Inflammatory macrophage treated with lipopolysaccharide for 1 hour (primary cell): ENCODE results near the gene MGAT4C.
"Not testable (repeated sequence)": the region's sequence is repeated elsewhere in the genome, so short reads cannot be mapped to it uniquely, and the experiment has no call there.

Source experiments
- DNase-seq, 2 donors: peaks; one replicate each; pipeline ENCODE4 v3.0.0-alpha.2; 2020 to 2022

MGAT4C gene

DNA sequence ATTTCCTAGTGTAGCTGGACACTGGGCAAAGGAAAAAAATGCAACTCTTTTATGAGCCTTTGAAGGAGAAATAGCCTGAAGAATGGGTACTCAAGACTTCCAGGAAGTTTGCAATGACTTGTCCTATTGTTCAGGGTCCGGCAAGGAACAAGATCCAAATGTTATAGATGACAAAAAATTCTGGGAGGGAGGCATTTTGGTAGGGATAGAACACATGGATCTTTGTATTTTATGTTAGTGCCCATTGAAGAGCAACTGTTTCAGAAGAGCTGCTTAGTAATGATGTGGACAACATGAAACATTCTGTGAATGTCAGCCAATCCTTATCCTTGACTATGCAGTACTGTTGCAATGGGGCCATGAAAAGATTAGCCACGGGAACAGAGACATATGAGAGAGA, 138.0 kb downstream of the MGAT4C start:
- DNase-seq, result no peak

DNA sequence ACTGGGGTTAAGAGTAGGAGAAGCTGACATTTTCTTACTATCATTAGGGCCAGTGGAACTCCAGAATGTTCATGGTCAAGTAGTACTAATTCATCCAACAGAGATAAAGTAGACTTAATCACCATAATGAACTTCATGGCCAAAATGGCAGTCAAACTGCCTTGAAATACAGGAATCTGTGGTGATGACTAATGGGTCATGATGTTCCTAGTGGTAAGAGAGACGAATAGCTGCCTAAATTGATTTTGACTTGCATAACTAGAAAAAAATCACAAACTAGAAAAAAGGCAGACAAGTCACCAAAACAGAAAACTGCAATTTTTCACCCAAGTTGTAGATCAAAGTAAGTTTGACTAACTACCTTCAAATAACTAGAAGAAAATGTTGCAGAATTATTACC, 138.5 kb downstream of the MGAT4C start:
- DNase-seq, result no peak

DNA sequence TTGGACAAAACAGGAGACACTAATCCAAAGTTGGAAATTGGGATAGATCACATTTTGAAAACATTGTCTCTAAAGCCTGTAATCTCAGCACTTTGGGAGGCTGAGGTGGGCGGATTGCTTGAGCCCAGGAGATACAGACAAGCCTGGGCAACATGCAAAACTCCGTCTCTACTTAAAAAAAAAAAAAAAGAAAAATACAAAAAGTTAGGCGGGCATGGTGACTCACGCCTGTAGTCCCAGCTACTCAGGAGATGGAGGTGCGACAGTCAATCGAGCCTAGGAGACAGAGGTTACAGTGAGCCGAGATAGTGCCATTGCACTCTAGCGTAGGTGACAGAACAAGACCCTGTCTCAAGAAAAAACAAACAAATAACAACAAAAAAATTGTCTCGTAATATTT, 152.1 kb downstream of the MGAT4C start:
- DNase-seq, result no peak

DNA sequence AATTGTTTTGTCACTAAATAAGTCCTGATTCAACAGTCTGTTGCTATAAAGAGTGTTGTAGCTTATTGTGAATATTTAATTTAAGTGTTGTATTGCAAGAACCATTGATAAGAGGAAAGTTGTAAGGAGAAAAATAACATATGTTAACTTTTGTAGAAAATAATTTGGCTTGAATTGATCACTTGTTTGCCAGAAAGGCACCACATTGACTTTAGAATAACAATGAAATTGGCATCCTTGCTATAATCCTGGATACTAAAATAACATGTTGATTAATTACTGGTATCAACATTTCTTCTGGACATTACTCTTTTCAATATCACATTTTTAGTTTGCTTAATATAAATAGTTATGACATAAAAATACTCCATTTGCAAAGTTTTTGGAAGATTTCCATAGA, 159.0 kb downstream of the MGAT4C start:
- no peak for DNase-seq

DNA sequence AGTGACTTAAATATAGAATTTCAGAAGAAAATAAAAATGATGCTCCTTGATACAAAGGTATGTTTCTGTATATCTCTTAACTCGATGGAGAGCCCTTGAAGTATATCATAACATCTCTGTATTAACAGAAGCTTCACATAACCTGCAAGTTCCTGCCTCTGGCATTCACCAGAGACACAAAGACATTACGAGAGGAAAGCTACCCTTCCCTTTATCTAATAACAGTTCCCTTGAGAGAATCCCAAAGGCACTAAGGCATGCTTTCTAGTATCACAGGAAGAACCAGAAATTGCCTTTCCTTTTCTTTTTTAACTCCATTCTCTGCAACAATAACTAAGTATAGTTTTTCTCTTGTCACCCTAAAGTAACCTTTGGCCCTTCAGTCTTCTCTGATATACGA, 164.5 kb downstream of the MGAT4C start:
- DNase-seq, result no peak

DNA sequence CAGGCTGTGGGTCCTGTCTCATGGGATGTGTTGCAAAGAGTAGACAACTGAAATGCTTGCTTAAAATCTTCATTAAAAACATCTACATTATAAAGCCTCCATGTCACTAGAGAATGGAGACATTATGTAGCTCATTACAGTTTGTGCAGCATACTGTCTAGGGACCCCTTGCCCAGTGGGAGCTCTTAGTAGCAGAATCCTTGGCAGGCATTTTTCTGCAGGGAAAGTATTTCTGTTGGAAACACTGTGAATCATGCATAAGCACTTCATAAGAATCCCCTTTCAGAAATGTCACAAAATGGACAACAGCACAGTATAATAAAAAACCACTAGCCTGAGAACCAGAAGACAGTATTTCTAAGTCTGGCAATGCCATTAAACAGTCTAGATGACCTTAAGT, 174.3 kb downstream of the MGAT4C start:
- DNase-seq, result no peak

DNA sequence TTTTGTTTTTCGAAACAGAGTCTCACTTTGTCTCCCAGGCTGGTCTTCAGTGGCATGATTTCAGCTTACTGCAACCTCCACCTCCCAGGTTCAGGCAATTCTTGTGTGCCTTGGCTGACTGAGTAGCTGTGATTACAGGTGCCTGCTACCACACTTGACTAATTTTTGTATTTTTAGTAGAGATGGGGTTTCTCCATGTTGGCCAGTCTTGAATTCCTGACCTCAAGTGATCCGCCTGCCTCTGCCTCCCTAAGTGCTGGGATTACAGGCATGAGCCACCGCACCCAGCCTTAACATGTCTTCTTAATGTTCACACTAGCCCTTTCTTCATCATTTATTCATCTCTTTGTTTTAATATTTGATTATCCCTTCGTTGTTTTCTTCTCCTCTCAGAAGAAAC, 197.1 kb downstream of the MGAT4C start:
- not testable (repeated sequence) for DNase-seq

DNA sequence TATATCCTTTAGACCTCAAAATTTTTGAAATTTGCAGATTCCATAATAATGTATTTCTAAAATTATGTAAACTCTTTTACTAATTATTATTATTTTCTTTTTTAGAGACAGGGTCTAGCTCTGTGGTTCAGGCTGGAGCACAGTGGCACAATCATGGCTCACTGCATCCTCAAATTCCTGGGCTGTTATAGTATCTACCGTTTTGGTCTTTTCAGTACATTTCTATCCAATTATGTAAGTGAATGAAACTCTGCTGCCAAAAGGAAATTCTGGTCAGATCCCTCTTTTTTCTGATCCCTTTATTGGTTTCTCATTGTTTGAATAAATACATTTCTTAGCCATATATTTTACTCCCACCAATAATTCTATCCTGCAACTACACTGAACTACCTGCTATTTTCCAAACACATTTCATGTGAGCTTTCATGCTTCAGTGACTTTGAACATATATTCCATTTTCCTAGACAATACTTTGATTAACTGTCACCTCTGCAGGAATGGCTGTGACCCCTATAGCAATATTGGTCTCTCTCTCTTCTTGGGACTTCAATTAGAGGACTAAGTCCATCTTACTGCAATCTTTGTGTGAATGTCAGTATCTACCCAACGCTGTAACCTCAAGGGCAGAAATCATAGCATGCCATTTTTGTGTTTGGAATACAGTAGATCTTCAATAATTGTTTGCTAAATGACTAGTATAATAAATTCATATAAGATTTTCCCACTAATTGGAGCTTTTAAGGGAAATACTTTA, 198.9 kb downstream of the MGAT4C start:
- DNase-seq, result no peak

DNA sequence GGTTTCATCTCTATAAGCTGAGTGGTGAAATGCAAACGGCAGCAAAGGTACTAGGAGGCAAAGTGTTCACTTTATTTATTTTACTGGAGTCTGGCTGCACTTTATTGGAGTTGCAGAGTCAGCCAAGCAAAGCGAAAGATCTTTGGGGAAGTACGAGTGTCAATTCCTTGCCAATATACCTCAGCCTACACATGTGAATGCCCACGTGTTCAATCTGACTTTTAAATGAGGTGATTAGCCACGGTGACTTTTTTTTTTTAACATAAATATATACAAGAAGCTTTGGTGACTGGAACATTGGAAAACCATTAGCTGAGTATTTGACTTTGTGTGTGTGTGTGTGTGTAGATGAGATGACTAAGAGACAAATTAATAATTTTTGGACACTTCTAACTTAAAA, 203.3 kb downstream of the MGAT4C start:
- no peak for DNase-seq

DNA sequence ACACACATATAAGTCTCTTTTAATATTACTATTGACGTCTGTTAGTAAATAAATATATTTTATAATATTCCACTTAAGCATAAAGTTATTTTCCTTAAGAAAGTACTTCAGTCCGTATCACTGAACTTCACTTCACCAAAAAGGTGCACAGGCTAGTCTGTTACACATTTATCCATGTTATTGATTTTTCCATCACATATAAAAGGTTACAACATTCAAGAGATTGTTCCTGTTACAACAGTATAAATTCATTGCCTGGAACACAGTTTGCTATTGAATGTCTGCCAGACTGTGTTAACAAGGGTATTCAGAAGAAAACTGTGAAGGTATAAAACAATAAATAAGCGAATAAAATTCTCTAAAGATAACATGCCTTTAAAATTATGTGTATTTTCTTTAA, 206.2 kb downstream of the MGAT4C start:
- no peak for DNase-seq

DNA sequence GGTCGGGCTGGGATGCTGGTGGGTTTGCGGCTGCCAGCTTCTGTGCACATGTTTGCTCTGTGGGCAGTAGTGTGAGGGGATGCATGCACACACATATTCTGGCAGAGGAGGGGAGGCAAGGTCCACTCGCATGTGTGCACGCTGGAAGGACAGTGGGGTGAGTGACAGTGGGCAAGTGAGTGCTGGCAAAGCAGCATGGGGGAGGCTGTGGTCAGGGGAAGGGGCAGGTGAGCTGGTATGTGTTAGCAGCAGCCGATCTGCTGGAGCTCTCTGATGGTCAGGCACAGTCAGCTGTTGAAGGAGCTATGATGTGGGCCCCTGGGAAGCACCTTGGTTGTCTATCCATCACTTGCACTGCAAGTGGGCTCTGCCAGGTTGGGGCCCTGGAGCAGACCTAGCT, 211.8 kb downstream of the MGAT4C start:
- no peak for DNase-seq

DNA sequence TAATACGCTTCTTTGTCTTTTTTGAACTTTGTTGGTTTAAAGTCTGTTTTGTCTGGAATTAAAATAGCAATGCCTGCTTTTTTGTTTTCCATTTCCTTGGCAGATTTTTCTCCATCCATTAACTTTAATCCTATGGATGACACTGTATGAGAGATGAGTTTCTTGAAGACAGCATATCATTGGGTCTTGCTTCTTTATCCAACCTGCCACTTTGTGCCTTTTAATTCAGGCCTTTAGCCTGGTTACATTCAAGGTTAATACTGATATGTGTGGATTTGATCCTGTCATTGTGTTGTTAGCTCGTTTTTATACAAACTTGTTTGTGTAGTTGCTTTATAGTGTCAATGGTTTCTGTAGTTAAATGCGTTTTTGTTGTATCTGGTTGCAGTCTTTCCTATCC, 214.1 kb downstream of the MGAT4C start:
- no peak for DNase-seq

DNA sequence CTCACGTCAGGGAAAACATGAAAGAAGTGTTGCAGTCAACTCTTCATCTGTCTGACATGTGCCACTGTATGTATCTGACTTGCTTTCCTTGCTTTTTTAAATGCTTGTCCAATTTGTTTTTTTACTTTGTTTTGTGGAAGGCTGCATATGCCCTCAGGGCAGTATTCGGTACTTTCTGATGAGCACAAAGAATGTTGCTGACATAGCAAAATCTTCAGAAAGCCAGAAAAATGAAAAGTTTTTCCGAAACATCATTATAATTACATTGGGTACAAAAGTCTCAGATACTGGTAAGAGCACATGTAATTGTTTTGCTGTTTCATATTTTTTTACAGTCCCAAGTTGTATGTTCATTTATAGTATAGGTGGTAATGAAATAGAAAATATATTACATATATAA, 237.8 kb downstream of the MGAT4C start:
- no peak for DNase-seq

DNA sequence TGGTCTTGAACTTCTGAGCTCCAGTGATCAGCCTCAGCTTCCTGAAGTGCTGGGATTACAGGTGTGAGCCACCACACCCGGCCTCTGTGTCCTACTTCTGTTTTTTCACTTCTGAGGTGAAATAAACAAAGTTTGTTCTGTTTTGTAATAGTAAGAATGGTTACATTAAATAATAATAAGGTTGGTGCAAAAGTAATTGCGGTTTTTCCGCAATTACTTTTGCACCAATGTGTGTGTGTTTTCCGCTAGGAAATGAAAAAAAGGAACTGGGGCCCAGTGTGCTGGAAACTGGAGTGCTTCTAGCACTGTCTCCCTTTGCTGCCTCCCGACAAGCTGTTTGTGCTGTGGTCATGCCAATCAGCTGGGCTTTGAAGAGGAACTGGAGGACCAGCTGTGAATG, 241.2 kb downstream of the MGAT4C start:
- no peak for DNase-seq

DNA sequence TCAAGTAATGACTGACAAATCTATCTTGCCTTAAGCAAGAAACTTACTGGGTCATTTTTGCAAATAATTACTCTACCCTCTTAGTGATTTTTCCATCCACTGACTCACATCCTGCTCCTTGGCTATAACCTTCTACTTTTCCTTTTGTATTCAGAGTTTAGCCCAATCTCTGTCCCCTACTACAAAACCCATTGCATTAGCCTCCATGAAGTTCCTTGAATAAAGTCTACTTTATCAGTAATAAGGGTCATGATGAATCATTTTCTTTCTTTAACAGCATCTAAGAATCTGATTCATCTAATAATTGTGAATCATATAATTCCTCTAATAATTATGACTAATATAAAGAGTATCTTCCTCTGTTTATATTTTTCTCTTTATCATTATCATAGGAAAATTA, 249.5 kb downstream of the MGAT4C start:
- DNase-seq, result no peak

DNA sequence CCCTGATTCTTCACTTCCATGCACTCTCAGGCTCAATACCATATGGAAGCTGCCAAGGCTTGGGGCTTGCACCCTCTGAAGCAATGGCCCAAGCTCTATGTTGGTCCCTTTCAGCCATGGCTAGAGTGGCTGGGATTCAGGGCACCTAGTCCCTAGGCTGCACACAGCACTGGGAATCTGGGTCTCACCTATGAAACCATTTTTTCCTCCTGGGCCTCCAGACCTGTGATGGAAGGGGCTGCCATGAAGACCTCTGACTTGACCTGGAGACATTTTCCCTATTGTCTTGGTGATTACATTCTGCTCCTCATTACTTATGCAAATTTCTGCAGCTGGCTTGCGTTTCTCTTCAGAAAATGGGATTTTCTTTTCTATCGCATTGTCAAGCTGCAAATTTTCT, 258.1 kb downstream of the MGAT4C start:
- DNase-seq, result no peak

DNA sequence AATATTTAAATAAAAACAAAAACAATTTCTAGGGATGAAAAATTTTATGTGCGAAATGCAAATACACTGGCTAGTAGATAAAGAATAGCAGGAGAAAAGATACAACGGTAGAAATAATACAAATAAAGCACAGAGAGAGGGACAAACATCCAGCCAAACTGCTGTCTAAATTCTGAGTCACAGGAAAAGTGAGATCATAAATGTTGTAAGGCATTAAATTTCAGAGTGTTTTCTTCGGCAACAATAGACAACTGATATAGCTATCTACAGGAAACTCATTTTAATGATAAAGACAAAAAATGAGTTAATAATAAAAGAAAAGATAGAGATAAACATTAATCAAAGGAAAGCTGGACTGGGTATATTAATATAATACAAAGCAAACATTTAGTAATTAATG, 259.9 kb downstream of the MGAT4C start:
- DNase-seq, result no peak

DNA sequence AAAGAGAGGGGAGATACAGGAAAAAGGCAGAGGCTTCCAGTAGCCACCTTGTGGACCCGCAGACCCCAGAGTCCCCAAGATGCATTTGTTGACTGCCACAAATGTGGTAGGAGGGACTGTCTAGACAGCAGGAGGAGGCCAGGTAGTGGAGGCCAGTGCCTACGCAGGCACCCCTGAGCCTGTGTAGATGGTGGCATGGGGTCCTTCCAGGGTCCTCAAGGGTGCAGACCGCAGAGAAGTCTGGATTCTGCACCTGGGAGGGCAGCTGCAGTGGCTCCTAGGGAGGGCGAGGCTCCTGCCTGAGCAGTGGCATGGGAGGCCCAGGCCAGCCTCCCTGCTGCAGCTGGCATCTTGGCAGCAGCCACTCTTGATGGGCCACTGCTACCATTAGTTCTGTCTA, 262.4 kb downstream of the MGAT4C start:
- DNase-seq, result no peak

DNA sequence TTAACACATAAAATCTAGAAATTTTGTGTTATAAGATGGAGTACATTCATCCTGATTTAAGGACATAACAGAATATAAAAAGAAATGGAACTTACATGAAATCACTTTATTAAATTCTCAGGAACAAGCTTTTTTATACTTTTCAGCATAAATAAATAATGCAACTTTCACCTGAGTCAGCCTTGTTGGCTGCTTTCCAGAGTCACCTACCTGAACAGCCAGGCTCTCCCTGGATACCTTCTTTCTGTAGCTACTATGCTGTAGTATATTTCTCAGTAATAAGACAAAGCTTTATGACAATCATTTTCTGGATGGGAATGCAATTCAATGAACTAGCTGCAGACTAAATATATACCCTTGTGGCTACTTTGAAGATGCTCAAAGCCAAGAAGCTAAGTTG, 270.2 kb downstream of the MGAT4C start:
- DNase-seq, result no peak

DNA sequence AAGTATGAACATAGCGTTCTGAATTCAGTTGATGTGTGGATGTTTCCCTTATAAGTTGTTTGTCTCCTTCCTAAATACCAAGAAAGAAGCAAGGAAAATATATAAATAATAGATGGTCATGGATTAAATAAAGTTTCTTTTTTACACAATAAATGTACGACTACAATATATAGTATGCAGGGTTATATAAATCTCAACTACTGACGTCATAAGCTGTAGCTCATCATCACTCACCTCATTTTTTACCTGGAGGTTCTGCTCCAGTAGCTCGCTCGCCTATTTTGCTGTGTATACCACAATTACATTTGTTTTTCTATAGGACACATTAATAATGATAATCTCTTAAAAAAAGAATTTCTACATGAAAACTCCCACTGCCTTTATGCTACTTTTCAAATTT, 272.6 kb downstream of the MGAT4C start:
- no peak for DNase-seq

DNA sequence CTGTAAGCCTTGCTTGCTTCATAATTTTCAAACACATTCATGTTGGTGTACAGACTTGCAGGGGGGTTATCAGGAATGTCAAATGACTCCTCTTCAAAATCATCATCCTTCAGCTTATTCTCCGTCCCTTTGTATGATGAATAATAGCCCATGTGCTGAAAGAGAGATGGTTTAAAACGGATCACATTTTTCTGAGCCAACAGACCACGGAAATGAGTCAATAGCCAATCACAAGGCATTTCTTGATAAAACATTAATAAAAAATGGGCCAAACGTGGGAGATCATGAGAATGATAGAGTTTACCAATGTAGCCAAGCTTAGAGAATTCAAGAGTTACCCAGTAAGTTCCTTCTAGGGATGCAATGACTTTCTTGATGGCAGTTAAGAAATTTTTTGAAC, 276.6 kb downstream of the MGAT4C start:
- DNase-seq, result no peak

DNA sequence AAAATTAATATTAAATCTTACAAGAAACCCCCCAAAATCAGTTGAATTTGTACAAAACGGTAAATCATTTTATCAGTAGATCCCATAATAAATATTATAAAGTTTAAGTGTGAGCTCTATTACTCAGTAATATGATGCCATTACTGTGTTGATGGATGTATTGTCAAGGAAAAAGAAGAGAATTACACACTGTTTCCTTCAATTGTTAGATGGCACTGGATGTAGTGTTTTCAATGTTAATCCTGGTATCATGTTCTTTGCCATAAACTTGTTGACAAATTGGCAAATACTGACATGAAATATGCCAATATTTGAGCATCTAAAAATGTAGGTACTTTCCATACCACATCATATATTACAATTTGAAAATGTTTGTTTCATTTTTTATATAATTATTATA, 280.5 kb downstream of the MGAT4C start:
- DNase-seq, result no peak

DNA sequence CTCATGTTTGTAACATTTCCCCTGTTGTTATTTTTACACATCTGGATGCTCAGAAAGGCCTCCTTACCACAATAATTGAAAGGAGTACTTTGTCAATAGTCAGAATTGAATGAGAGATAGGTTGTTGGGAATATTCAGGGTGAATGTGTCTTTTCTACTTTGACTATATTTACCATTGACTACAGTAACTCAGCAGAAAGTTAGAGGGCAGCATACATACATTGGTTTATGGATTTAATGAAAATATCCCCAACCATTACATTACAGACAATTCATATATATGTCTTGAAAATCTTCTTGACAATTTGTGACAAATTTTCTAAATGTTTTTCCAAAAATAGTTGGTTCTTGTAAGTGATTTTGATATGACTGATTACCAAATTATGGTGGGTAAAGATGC, 284.4 kb downstream of the MGAT4C start:
- no peak for DNase-seq

DNA sequence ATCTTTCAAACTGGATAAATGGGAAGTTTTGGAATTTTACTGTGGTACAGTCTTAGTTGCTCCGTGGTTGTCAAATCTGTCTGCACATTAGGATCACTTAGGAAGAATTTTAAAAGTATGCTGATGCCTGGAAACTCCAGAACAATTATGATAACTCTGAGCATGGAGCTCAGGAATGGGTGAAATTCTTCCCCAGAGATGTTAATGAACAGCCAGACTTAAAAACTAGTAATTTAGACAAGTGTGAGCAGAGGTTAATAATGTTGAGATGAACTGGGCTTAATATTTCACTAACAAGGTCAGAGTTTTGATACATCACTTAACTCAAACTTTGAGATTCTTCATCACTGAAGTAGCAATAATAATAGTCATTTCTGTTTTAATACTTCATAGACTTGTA, 287.6 kb downstream of the MGAT4C start:
- no peak for DNase-seq

DNA sequence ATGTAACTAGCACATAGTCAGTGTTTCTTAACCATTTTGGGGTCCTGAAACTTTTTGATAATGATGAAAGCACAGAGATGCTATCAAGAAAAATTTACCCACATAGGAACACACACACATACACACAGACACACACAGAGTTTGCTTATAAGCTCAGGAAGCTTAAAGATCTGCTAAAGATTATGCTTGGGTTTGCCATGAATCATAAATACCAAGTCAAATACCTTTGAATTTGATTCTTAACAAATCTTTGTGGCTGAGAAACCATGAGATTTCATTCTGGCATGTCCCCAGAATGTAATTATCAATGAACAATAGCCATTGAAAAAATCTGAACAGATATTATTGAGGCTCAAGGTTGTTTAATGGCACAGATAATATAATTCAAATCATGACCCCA, 292.9 kb downstream of the MGAT4C start:
- DNase-seq, result no peak

DNA sequence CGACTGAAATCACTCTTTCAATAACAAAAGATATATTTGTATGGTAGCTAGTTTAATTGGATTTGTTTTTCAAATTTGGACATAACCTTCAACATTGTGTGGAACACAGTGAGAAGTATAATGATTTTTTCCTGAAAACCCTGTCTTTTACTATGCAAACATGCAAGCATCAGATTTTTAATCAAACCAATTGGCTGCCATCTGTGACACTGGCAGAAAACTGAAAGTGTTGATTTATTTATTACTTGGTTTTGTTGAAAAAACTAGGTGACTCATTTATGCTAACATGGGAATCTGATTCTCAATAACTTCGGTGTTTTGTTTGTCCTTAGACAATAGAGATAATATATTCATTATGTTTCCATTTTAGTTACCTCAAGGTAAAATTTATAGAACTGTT, 300.1 kb downstream of the MGAT4C start:
- no peak for DNase-seq
